Left ventricle myocardium inferior (tissue), 1 donor: Measurements from ENCODE around the gene BANP. TPM values are rescaled to one million over a fixed set of nuclear protein-coding genes. Genes with fewer than 3 reads are reported as not detected.

Experiments
- DNase-seq: peaks from one replicate; pipeline ENCODE4 v3.0.0-alpha.2; 2020
- H3K27ac ChIP-seq: fragments of 200-600 bp; replicated peaks from 2 replicates; pipeline ENCODE4 v1.8.0; 2021
- H3K27me3 ChIP-seq: fragments of 200-600 bp; 2 replicates; pipeline ENCODE4 v1.8.0; 2021; ENCODE audit warnings: low read depth
- H3K36me3 ChIP-seq: fragments of 200-600 bp; 2 replicates; pipeline ENCODE4 v1.8.0; 2021
- H3K4me1 ChIP-seq: fragments of 200-600 bp; 2 replicates; pipeline ENCODE4 v1.8.0; 2021
- H3K4me3 ChIP-seq: fragments of 200-600 bp; 2 replicates; pipeline ENCODE4 v1.8.0; 2021; ENCODE audit warnings: mild to moderate bottlenecking, moderate library complexity
- H3K9me3 ChIP-seq: fragments of 200-600 bp; replicated peaks from 2 replicates; pipeline ENCODE4 v1.8.0; 2021
- CTCF ChIP-seq: fragments of 200-600 bp; IDR thresholded peaks from 2 replicates; pipeline ENCODE4 v1.8.0; 2021; ENCODE audit warnings: antibody characterized with exemption, mild to moderate bottlenecking, borderline replicate concordance
- intact Hi-C: fragments of 100-400 bp; cut with micrococcal nuclease; formaldehyde crosslinking; loops from one replicate; pipeline ENCODE4 v1.11.0; 2022
- total RNA-seq: library from RNA; stranded (reverse); fragmentation: NEBNext Ultra II Directional; extraction: Animal tissue kit (Norgen Biotek cat#: 25700); gene quantifications from one replicate; pipeline ENCODE4 v1.2.1, GENCODE V29; 2021
- donor health status: DM: no; HTN: yes; CAD: no; lungs with severe emphysema.

The BANP gene
- total RNA-seq, 1 donor from 2014 or later: 12.6 TPM

DNA sequence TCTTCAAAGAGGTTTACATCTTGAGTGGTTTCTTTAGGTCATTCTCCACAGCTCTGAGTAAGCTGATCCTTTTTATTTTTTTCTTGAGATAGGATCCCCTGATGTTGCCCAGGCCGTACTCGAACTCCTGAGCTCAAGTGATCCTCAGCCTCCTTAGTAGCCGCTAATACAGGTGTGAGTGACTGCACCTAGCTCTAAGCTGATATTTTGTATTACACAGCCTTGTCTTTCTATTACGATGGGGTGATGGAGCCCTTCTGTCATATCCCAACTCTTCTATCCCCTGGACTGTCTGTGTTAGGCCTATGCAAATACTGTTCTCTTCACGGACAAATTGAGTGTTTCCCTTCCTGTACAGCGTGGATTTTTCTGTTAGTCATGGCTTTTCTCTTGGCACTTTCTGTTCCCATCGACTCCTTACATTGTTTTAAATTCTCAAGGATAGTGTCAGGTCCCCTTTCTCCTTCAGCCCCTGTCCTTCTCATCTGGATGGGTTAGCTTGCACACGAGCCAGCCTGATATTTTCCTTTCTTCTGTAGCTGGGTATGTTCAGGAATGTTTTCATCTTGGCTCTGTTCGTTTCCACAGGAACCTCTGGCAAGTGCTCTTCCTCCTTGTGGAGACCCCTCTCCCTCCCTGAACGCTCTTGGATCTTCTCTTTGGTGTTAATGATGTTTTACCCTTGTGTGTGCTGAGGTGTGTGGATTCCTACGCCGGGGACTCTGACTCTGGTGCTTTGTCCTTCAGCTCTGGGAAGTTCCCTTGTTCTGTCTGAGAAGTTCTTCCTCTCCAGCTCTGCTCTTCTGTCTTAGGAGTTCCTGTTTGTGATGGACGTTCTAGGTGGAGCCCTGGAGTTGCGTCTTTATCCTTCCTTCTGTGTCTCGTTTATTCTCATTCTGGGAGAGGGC lies 2.3 kb downstream of the BANP start:
- H3K4me1 ChIP-seq: peaks cover 63% of the 10 kb centered on the region
- DNase-seq: no peak
- no peaks in the 10 kb centered on the region for H3K9me3 ChIP-seq
- H3K27me3 ChIP-seq: no peaks in the 10 kb centered on the region
- H3K27ac ChIP-seq: peak overlapping the region; percentile 58
- no peak for TF ChIP-seq CTCF
- peaks cover 3% of the 10 kb centered on the region for H3K36me3 ChIP-seq
- peak overlapping the region; percentile 83 for H3K4me3 ChIP-seq
- intact Hi-C loops: no loop called here

GRCh38 chr16:87954361-87954760 lies 3.1 kb downstream of the BANP start:
- Histone ChIP-seq H3K36me3 (peaks cover 3% of the 10 kb centered on the region), H3K4me3 (no peak overlapping the region), H3K27me3 (no peaks in the 10 kb centered on the region), H3K4me1 (peaks cover 68% of the 10 kb centered on the region), H3K9me3 (no peaks in the 10 kb centered on the region), H3K27ac (peak overlapping the region; percentile 58)
- DNase-seq: no peak
- intact Hi-C loops: no loop called here
- no peak for TF ChIP-seq CTCF

GRCh38 chr16:87954826-87955225 lies 3.6 kb downstream of the BANP start:
- Histone ChIP-seq H3K4me1 (peaks cover 68% of the 10 kb centered on the region), H3K36me3 (peaks cover 3% of the 10 kb centered on the region), H3K27ac (peak overlapping the region; percentile 58), H3K4me3 (no peak overlapping the region), H3K27me3 (no peaks in the 10 kb centered on the region), H3K9me3 (no peaks in the 10 kb centered on the region)
- no peak for DNase-seq
- TF ChIP-seq CTCF: no peak
- intact Hi-C loops: no loop called here

- Histone ChIP-seq H3K9me3 (no peaks in the 10 kb centered on the region), H3K36me3 (peaks cover 3% of the 10 kb centered on the region), H3K4me1 (peaks cover 68% of the 10 kb centered on the region), H3K4me3 (peak overlapping the region; percentile 21), H3K27me3 (no peaks in the 10 kb centered on the region), H3K27ac (peak overlapping the region; percentile 58)
- no peak for DNase-seq
- intact Hi-C loops: no loop called here
- TF ChIP-seq CTCF: no peak
These were observed 4.3 kb downstream of the BANP start for GRCh38 chr16:87955302-87956097.

- DNase-seq: no peak
- no peak for TF ChIP-seq CTCF
- H3K9me3 ChIP-seq: no peaks in the 10 kb centered on the region
- H3K4me1 ChIP-seq: peaks cover 71% of the 10 kb centered on the region
- peak overlapping the region; percentile 50 for H3K27ac ChIP-seq
- intact Hi-C loops: no loop called here
- H3K27me3 ChIP-seq: no peaks in the 10 kb centered on the region
- peaks cover 3% of the 10 kb centered on the region for H3K36me3 ChIP-seq
- peak overlapping the region; percentile 21 for H3K4me3 ChIP-seq
These were observed 4.8 kb downstream of the BANP start for GRCh38 chr16:87956098-87956364.
